ENCODE measurements around the gene C2CD4B. TPM values are rescaled to one million over a fixed set of nuclear protein-coding genes. Genes with fewer than 3 reads are reported as not detected.

The C2CD4B gene, protein sequence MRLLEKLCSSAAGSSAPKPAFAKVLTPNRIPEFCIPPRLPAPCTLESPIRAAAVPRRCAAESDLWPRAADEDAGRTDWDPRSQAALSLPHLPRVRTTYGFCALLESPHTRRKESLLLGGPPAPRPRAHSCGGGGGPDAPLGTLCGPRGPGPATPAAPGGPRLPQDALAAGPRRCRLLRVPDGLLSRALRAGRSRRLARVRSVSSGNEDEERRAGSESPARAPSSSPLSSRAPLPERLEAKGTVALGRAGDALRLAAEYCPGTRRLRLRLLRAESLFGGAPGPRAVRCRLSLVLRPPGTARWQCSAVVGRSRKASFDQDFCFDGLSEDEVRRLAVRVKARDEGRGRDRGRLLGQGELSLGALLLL
- under 1 TPM in 1 of 2 experiments, not detected in 1; 0.21 TPM for total RNA-seq

DNA sequence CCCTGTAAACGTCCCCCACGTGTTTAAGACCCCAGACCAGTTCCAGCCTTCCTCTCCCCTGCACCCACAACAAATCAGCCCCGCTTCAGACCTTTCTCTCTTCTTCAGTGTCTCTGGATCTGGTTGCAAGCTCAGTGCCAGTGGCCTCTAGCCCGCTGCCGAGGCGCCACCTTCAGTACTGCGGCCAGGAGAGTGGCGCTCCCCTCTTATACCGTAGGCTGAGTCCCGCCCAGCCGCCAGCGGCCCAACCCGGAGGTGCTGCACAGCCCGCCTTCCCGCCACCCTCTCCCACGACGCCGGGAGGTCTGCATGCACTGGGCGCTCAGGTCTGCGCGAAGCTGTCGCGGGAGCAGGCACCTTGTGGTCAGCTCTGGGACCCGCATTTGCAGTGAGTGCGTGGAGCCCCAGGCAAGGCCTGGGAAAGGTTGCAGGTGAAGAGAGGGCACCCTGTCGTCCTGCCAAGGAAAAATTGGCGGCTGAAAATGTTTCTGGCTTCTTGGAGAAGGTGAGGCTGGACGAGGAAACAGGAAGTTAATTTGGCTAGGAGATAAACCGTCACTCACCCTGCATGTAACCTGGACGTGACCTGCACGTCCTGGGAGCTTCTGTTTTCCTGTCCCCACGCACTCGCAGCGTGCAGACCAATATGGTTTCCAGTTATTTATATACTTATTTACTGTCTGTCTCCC is at the start of gene C2CD4B:
C2CD4B (minus strand) TSS at position 182 of the 689 bp plus-strand sequence. CDS start 301 bp downstream, outside the sequence.
- ChIA-PET CTCF (no interaction called here), POLR2A (no interaction called here)

DNA sequence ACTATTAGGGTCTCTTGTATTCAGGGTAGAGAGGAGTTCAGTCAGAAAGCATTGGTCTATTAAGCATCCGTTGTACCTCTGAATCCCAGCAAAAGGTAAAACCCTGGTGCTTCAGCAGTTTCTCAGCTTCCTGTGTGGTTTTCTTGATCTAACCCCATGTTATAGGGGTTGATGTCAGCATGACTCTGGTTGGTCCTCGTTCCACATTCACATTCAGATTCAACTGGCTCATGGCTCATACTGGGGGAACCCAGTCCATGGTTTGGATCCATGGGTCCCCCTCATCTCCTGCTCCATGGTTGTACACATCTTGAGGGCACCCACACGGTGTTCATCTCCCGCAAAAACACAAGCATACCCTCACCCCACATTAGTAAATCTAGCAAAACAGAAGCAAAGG is 47.7 kb upstream of the C2CD4B start:
- POLR2A ChIA-PET, result no interaction called here
- CTCF ChIA-PET, result no interaction called here

DNA sequence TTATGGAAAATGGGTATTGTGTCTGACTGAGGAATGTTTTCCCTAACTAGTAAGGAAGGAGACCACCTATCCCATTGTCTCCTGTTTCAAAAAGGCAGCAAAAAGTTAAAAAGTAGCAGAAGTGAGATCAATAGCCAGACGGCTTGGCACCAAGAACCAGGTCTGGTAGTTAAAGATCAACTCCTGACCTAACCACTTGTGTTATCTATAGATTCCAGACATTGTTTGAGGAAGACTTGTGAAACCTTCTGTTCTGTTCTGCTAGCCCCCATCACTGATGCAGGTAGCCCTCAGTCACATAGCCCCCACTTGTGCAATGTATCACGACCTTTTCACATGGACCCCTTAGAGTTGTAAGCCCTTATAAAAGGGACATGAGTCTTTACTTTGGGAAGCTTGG is 46.3 kb upstream of the C2CD4B start:
- CTCF ChIA-PET, result no interaction called here
- POLR2A ChIA-PET, result no interaction called here

DNA sequence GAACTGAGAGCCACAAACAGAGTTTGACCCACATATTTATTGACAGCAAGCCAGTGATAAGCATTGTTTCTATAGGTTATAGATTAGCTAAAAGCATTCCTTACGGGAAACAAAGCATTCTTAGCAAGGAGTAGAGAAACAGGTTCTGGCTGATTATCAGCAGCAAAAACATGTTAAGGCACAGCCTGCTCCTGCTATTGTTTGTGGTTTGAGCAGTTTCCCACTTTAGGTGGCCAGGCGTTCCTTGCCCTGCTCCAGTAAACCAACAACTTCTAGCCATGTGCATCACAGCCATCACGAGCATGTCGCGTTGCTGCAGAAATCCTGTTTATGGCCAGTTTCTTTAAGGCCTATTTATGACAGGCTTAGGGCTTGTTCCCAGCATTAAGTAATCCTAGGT is 44.7 kb upstream of the C2CD4B start:
- ChIA-PET POLR2A (interaction anchor here (0.6 kb wide), 1 partner anchor 194 kb away, joined by 3 read pairs; no protein-coding TSS in a partner anchor), CTCF (no interaction called here)

DNA sequence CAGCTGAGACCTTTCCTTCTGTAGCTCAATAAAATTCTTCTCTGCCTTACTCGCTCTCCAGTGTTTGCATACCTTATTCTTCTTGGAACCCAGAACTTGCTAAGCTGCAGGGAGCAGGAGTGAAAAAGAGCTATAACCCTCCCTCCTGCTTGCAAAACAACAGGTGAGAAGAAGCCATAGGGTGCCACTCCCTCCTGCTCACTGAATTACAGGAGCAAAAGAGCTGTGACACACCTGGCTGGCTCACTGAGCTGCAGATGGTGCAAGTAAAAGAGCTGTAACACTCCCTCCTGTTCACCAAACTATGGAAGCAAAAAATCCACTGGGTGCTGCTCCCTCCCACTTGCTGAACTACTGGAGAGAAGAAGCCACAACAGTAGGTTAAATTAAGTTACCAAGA is 44.2 kb upstream of the C2CD4B start:
- POLR2A ChIA-PET, result no interaction called here
- CTCF ChIA-PET, result no interaction called here

DNA sequence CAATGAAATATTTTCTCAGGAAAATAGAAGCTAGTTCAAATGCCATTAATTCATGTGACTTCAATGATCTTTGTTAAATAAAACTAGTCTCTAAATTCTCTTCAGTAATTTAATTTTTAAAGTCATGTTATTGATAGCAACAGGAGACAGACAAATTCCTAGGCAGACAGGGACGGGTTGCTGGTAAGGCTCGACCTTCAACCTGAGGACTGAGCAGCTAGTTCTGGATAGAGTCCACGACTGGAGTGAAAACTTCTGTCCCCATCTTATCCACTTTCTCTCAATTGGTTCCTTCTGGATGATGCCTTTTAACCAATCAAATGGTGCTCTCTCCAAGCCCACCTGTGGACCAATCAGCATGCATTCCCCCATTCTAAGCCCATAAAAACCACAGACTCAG is 43.8 kb upstream of the C2CD4B start:
- POLR2A ChIA-PET, result no interaction called here
- CTCF ChIA-PET, result no interaction called here

DNA sequence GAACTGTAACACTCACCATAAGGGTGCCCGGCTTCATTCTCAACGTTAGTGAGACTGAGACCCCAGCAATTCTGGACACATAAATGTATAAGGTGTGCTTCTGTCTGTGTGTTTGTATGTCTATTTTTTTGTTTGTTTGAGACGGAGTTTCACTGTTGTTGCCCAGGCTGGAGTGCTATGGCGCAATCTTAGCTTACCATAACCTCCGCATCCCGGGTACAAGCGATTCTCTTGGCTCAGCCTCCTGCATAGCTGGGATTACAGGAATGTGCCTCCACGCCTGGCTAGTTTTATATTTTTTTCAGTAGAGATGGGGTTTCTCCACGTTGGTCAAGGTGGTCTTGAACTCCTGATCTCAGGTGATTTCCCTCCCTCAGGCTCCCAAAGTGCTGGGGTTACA is 43.3 kb upstream of the C2CD4B start:
- POLR2A ChIA-PET, result no interaction called here
- CTCF ChIA-PET, result no interaction called here

DNA sequence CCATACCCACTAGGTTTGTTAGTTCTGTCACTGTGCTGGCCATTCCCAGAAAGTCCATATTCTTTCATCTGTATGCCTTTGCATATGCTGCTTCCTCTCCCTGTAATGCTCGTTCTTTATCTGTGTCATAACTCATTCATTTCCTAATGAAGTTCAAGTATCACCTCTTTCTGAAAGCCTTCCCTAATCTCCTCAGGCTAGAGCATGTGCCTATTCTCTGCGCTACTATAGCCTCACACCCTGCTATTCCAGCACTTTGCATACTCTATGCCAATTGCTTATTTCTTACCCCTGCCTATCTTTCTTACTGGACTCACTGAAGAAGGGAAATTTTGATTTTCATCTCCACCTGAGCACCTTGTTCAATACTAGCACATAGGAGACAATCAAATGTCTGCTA is 25.6 kb upstream of the C2CD4B start:
- POLR2A ChIA-PET, result no interaction called here
- CTCF ChIA-PET, result no interaction called here

DNA sequence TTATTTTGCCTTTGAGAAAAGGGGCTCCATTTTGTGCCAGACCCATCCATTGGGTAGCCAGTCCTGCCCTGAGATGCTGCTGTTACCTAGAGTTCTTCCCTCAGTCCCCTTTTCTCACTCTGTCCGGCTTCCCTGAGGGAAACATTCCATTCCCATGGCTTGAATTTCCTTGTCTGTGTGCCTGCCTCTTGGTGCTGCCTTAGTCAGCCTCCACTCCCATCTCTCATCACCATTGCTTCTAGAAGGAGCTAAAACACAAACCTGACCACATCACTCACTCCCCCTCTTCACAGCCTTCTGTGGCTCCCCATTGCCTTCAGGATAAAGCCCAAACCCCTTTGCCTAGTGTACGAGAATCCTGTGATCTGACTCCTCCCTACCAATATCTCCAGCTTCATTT is 25.2 kb upstream of the C2CD4B start:
- CTCF ChIA-PET, result no interaction called here
- POLR2A ChIA-PET, result no interaction called here

DNA sequence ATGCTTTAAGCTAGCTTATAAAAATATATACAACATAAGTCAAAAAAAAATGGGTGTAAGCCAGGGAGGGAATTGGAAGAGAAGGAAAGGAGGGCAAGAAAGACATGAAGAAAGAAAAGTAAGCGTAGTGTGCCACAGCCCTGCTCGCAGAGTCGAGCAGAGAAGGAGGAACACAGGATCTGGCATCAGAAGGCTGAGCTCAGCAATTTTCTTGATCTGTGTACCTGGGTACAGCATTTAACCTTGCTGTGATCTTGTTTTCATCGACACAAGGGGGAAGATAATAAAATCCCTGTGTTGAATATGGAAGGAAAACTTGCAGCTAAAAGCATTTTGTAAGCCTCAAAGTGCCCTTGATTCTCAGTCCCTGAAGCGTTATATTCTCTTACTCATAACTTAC is 23.7 kb upstream of the C2CD4B start:
- ChIA-PET POLR2A (no interaction called here), CTCF (no interaction called here)

DNA sequence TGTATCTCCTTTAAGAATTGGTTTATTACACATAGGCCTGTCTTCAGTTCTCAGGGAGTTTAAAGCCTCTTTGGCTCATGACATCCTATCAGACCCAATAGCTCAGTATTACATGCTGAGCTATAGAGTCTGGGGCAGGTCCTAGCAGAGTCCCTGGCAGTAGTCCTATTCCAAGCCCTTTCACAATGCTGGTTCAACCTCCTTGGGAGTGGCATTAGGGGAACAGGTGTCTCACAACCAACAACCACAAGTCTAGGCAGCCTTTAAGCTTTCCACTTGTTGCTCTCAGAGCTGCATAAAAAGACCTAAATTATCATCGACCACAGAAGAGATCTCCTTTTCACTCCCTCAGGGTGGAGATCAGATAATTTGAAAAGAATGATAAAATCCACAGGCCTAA is 22.8 kb upstream of the C2CD4B start:
- POLR2A ChIA-PET, result no interaction called here
- CTCF ChIA-PET, result no interaction called here

DNA sequence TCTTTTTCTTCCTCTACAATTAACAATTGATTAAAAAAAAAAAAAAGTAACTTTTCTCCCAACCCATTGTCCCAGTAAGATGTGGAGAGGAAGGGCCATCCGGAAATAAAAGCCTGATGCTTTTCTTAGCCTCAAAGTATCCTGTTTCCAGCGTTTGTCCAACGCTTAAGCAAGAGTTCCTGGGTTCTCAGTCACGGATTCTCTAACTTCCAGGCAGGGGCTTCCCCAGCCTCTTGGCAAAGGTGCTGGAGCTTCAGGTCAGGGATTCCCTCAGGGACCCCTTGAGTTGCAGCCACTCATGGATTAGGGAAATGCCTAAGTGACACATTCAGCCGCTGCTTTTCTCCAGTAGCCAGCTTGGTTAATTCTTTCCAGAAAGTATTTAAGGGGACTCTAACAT is 22.3 kb upstream of the C2CD4B start:
- ChIA-PET POLR2A (no interaction called here), CTCF (no interaction called here)

DNA sequence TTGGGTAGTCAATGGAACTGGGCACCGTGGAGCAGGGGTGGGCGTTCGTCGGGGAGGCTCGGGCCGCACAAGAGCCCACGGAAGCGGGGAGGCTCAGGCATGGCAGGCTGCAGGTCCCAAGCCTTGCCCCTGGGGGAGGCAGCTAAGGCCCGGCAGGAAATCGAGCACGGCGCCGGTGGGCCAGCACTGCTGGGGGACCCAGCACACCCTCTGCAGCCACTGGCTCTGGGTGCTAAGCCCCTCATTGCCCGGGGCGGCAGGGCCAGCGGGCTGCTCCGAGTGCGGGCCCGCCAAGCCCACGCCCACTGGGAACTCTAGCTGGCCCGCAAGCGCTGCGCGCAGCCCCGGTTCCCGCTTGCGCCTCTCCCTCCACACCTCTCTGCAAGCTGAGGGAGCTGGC is 21.5 kb upstream of the C2CD4B start:
- ChIA-PET CTCF (no interaction called here), POLR2A (no interaction called here)

DNA sequence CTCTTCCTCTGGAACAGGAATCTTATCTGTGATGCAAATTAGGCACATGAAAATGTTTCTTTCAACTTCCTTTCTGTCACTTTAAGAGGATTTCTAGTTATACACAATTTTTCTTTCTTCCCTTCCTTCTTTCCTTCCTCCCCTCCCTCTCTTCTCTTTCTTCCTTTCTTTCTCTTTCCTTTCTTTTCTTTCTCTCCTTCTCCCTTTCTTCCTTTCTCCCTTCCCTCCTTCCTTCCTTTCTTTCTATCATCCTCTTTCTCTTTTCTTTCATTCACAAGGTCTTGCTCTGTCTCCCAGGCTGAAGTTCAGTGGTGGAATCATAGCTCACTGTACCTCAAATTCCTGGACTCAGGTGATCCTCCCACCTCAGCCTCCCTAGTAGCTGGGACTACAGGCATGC is 18.0 kb upstream of the C2CD4B start:
- ChIA-PET POLR2A (no interaction called here), CTCF (no interaction called here)

DNA sequence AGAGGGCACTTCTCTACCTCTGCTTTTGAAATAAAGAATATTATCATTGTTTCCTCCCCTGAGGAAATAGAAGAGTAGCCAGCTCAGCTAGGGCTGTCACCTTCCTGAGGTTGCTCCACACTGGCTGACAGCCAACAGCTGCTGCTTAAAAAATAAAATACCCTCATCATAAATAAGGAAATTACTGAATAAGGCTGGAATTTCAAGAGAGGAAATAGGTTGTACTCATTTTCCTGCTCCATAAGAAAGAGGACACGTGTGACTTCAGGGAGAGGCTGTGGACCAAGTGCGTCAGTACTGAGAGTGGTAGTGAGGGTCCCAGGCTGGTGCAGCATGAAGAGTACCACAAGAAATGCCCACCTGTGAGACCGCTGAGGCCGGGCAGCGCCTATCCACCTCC is 8.1 kb upstream of the C2CD4B start:
- ChIA-PET POLR2A (no interaction called here), CTCF (no interaction called here)

DNA sequence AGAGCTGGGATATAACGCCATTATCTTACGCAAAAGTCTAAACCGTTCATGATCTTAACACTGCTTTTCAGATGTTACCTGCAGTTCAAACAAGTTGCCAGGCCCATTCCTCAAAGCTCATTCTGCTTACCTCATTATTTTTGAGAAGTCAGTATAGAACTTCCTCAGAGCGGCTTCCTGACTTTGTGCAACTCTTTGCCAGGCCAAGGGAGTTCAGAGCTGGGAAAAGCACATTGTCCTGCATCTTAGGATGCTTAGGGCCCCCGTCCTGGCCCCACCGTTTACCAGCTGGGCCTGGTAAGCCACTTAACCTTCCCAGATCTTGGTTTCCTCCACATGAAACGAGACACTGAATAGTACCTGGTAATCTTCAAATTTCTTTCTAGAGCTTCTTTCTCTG is 6.8 kb upstream of the C2CD4B start:
- ChIA-PET POLR2A (no interaction called here), CTCF (no interaction called here)

DNA sequence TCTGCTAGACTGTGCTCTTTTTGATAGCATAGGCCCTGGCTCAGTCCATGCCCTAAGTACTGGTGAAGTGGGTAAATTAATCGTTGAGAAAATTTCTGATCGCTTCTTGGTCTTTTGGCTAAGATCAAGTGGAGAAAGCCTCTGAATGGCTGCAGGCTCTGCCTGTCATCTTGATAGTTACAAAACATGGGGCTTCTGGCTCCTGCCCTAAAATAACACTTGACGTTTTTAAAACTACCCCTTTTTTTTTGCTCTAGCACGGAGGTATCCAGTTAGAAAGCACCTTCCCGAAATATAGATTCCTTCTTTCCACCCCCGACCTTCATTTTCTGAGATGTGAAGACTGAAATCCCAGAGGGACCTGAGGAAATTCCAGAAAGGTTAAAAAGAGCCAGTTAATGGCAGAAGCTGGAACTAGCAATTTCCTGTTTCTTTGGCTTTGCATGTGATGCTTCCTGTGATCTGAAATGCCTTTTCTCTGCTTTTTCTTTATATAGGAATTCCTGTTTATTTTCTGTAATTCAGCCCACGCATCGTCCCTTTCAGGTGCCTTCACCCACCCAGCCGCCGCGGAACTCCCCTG is 799 bp upstream of the C2CD4B start:
- ChIA-PET POLR2A (no interaction called here), CTCF (no interaction called here)

DNA sequence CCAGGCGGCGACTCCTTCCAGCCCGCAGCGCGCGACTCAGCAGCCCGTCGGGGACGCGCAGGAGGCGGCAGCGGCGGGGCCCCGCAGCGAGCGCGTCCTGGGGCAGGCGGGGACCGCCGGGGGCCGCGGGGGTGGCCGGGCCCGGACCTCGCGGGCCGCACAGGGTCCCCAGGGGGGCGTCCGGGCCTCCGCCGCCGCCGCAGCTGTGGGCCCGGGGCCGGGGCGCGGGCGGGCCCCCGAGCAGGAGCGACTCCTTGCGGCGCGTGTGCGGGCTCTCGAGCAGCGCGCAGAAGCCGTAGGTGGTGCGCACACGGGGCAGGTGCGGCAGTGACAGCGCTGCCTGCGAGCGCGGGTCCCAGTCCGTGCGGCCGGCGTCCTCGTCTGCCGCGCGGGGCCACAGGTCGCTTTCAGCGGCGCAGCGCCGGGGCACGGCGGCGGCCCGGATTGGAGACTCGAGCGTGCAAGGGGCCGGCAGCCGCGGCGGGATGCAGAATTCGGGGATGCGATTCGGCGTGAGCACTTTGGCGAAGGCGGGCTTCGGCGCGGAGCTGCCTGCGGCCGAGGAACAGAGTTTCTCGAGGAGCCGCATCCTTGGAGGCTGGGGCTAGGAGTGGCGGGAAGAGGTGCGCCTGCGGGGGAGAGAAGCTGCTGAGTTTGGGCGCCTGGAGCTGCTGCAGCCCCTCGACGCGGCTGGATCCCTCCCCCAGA is 535 bp downstream of the C2CD4B start:
- POLR2A ChIA-PET, result no interaction called here
- CTCF ChIA-PET, result no interaction called here

DNA sequence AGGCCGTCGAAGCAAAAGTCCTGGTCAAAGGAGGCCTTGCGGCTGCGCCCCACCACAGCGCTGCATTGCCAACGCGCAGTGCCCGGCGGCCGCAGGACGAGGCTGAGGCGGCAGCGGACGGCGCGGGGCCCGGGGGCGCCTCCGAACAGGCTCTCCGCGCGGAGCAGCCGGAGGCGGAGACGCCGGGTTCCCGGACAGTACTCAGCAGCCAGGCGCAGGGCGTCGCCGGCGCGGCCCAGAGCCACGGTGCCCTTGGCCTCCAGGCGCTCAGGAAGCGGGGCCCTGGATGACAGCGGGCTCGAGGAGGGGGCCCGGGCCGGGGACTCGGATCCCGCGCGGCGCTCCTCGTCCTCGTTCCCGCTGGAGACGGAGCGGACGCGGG is 1.1 kb downstream of the C2CD4B start:
- ChIA-PET POLR2A (no interaction called here), CTCF (no interaction called here)

DNA sequence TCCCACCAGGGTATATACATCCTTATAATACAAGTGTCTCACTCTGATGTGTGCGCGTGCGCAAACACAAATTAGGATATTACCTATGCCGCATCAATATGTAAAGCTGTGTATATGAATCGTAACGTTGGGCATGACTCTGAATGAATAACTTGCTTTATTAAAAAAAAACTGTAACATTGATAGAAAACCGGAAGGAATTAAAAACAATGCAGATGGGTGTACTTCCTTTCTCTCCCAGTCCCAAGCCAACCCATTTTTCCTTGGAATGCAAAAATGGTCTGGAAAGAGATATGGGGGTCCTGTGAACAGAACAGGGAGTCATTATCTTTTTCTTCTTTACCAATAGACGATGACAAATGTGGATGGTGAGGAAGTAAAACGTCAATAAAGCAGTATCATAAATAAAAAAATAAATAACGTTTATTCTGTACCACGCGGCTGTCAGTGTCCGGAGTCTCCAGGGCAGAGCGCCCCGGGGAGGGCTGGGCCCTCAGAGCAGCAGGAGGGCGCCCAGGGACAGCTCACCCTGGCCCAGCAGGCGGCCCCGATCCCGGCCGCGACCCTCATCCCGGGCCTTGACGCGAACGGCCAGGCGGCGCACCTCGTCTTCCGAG is 1.6 kb downstream of the C2CD4B start:
- CTCF ChIA-PET, result no interaction called here
- POLR2A ChIA-PET, result no interaction called here

DNA sequence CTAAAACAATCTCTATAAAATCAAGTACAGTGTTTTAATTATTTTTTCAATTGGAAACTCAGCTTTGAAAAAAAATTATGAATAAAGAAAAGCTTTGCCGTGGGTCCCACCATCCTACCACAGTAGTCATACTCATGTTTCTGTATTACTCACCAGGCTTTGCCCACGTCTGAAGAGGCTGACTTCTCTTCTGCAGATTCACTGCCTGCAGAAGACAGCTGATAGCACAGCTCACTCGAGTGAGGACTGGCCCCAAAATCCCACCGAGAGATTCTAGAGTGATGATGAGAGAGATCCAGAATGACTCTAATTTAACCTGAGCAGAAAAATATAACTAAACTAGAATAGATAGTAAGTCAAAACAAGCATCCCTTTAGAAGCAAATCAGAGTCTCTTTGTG is 11.9 kb downstream of the C2CD4B start:
- CTCF ChIA-PET, result interaction anchor here (0.5 to 0.9 kb wide), 2 partner anchors 18 to 33 kb away, joined by 3 read pairs; no protein-coding TSS in a partner anchor

More for the DNA sequence above, 11.9 kb downstream of the C2CD4B start:
- POLR2A ChIA-PET, result no interaction called here
